HG03571 (cell line): ENCODE results near the gene MEPCE.
"Not testable (repeated sequence)": the region's sequence is repeated elsewhere in the genome, so short reads cannot be mapped to it uniquely, and the experiment has no call there.

Source experiments
- ATAC-seq: cut with Tn5 transposase; IDR thresholded peaks from one replicate; pipeline ENCODE4 v1.9.1; 2021; ENCODE audit not compliant: unreplicated experiment

Gene MEPCE

GRCh38 chr7:100429637-100430492, at the start of gene MEPCE:
Gene MEPCE (plus strand): TSS chr7:100429831. CDS start chr7:100430019, 188 bp downstream.
- no peak for ATAC-seq

GRCh38 chr7:100380196-100380595, 49.4 kb upstream of the MEPCE start:
- no peak for ATAC-seq

- not testable (repeated sequence) for ATAC-seq
Measured at GRCh38 chr7:100381531-100382233, 47.9 kb upstream of the MEPCE start.

GRCh38 chr7:100382234-100382853, 47.3 kb upstream of the MEPCE start:
- ATAC-seq = not testable (repeated sequence)

- ATAC-seq = no peak
Measured at GRCh38 chr7:100384628-100385294, 44.9 kb upstream of the MEPCE start.

- ATAC-seq = no peak
Measured at GRCh38 chr7:100386940-100387339, 42.7 kb upstream of the MEPCE start.

- no peak for ATAC-seq
Measured at GRCh38 chr7:100387695-100388094, 41.9 kb upstream of the MEPCE start.

GRCh38 chr7:100389437-100390088, 40.1 kb upstream of the MEPCE start:
- ATAC-seq = no peak

- ATAC-seq = no peak
Measured at GRCh38 chr7:100390286-100391009, 39.2 kb upstream of the MEPCE start.

GRCh38 chr7:100393233-100393905, 36.3 kb upstream of the MEPCE start:
- ATAC-seq = no peak

GRCh38 chr7:100394077-100394476, 35.6 kb upstream of the MEPCE start:
- ATAC-seq = no peak

GRCh38 chr7:100396421-100396982, 33.1 kb upstream of the MEPCE start:
- ATAC-seq = peak; percentile 78

- no peak for ATAC-seq
Measured at GRCh38 chr7:100397315-100398081, 32.1 kb upstream of the MEPCE start.

- no peak for ATAC-seq
Measured at GRCh38 chr7:100398239-100398638, 31.4 kb upstream of the MEPCE start.

GRCh38 chr7:100400041-100400440, 29.6 kb upstream of the MEPCE start:
- ATAC-seq = no peak

GRCh38 chr7:100400656-100401055, 29.0 kb upstream of the MEPCE start:
- ATAC-seq = no peak

- no peak for ATAC-seq
Measured at GRCh38 chr7:100401811-100402210, 27.8 kb upstream of the MEPCE start.

GRCh38 chr7:100402241-100402640, 27.4 kb upstream of the MEPCE start:
- no peak for ATAC-seq
